ENCODE data around the gene LARGE1. TPM values are rescaled to one million over a fixed set of nuclear protein-coding genes. Genes with fewer than 3 reads are reported as not detected.

The LARGE1 gene
- total RNA-seq, 6 experiments from 2014 or later = 12.2 to 28.3 (median 15.2) TPM

DNA sequence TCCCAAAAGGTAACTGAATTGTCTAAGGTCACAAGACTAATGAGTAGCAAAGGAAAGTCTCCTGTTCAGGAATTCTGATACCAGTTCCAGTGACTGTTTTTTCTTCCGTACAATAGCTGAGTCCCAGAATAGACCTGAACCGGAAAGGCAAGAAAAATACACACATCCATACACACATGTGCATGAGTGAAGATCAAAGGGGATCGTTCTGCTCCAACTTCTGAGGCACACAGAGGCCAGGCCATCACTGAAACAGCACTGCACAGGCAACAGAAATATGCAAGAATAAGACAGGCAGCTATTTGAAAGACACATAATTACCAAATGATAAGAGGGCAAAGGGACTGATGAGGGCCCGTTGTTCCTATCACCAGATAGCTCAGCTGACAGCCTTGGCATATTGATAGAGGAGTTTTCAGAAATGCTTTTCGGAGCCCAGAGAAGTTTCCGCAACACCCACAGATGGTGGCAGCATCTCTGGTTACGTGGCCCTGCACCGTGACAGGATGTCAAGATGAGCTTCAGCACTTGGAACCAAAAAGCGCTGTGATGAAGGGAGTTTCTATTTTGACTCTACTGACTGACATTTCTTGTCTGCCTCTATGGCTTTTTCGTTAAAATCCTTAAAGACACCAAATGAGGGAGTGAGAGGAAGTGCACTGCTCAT, 280.6 kb downstream of the LARGE1 start:
- no peak overlapping the region for H3K27ac ChIP-seq
- 76% methylated on average over 4 of the region's 10 CpGs for WGBS (ENCODE audit: insufficient coverage, low coverage, low lambda C conversion rate, missing lambda C conversion rate)
- no peak for DNase-seq
- no peaks in the 10 kb centered on the region for H3K27me3 ChIP-seq
- H3K4me3 ChIP-seq = no peak overlapping the region
- no peaks in the 10 kb centered on the region for H3K4me1 ChIP-seq
- no peak for ATAC-seq
- no peaks in the 10 kb centered on the region for H3K9me3 ChIP-seq
- no peaks in the 10 kb centered on the region for H3K36me3 ChIP-seq
- TF ChIP-seq, protein P1, sequence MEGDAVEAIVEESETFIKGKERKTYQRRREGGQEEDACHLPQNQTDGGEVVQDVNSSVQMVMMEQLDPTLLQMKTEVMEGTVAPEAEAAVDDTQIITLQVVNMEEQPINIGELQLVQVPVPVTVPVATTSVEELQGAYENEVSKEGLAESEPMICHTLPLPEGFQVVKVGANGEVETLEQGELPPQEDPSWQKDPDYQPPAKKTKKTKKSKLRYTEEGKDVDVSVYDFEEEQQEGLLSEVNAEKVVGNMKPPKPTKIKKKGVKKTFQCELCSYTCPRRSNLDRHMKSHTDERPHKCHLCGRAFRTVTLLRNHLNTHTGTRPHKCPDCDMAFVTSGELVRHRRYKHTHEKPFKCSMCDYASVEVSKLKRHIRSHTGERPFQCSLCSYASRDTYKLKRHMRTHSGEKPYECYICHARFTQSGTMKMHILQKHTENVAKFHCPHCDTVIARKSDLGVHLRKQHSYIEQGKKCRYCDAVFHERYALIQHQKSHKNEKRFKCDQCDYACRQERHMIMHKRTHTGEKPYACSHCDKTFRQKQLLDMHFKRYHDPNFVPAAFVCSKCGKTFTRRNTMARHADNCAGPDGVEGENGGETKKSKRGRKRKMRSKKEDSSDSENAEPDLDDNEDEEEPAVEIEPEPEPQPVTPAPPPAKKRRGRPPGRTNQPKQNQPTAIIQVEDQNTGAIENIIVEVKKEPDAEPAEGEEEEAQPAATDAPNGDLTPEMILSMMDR (IDR thresholded peaks at IDR 0.05) = no peak
- no peak for TF ChIP-seq POLR2A (IDR thresholded peaks at IDR 0.05)
- intact Hi-C loops (cut with DNase I) = no loop called here

DNA sequence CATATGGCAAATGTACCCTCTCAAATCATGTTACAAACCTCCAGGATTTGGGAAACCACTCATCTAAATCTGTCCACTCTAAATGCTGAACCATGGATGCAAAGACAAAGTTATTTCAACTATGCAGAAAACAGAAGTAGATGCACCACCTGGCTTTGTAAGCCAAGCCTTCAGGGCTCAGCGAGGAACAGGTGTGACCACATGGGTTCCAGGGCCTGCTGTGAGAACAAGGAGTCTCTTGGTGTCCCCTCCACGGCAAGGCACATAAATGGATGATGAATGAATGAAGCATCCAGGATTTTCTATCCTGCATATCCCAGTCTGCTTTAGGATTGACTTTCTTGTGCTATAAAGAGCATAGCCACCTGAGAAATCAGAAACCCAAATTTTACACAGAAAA, 284.5 kb downstream of the LARGE1 start:
- Histone ChIP-seq H3K27me3 (no peaks in the 10 kb centered on the region), H3K27ac (no peak overlapping the region), H3K4me3 (no peak overlapping the region), H3K36me3 (no peaks in the 10 kb centered on the region), H3K9me3 (no peaks in the 10 kb centered on the region), H3K4me1 (no peaks in the 10 kb centered on the region)
- 50% methylated on average over 2 of the region's 2 CpGs for WGBS (ENCODE audit: insufficient coverage, low coverage, low lambda C conversion rate, missing lambda C conversion rate)
- no peak for ATAC-seq
- intact Hi-C loops (cut with DNase I) = no loop called here
- TF ChIP-seq, protein P1 (IDR thresholded peaks at IDR 0.05) = no peak
- TF ChIP-seq POLR2A (IDR thresholded peaks at IDR 0.05) = no peak
- DNase-seq = no peak

DNA sequence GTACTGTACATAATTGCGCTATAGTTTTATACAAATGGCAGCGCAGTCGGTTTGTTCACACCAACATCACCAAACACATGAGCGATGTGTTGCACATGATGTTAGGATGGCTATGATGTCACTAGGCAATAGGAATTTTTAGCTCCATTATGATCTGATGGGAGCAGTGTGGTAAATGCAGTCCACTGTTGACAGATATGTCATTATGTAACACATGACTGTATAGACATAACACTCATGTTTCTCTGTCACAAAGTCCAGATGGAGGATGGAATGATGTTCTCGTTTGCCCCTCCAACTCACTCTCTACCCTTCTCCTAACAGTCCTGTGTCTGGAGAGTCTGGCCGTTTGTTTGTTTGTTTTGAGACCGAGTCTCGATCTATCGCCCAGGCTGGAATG, 288.5 kb downstream of the LARGE1 start:
- no peak for TF ChIP-seq POLR2A (IDR thresholded peaks at IDR 0.05)
- TF ChIP-seq, protein P1 (IDR thresholded peaks at IDR 0.05) = no peak
- no peaks in the 10 kb centered on the region for H3K4me1 ChIP-seq
- intact Hi-C loops (cut with DNase I) = no loop called here
- no peaks in the 10 kb centered on the region for H3K9me3 ChIP-seq
- H3K27ac ChIP-seq = no peak overlapping the region
- no peaks in the 10 kb centered on the region for H3K27me3 ChIP-seq
- ATAC-seq = no peak
- H3K4me3 ChIP-seq = no peak overlapping the region
- 98% methylated on average over 7 of the region's 9 CpGs for WGBS (ENCODE audit: insufficient coverage, low coverage, low lambda C conversion rate, missing lambda C conversion rate)
- no peaks in the 10 kb centered on the region for H3K36me3 ChIP-seq
- DNase-seq = no peak

DNA sequence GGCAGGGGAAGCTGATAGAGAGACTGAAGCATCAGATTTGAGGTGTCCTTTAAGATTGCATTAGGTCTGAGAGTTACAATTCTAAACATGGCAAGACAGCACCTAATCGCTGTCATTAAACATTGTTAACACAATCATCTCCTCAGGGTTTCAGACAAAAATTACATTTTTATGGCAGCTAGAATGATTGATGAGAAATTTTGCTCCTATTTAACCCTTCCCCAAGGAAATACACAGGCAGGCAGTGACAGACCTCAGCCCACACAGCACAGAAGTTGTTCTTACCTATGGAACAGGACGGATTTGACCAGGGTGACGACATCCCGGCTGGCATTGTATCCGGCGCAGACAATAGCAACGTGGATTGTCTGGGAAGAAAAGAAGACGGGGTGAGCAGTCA, 294.3 kb downstream of the LARGE1 start:
- intact Hi-C loops (cut with DNase I) = no loop called here
- WGBS (ENCODE audit: insufficient coverage, low coverage, low lambda C conversion rate, missing lambda C conversion rate) = 43% methylated on average over 2 of the region's 8 CpGs
- H3K9me3 ChIP-seq = no peaks in the 10 kb centered on the region
- TF ChIP-seq, protein P1 (IDR thresholded peaks at IDR 0.05) = no peak
- TF ChIP-seq POLR2A (IDR thresholded peaks at IDR 0.05) = no peak
- ATAC-seq = no peak
- no peaks in the 10 kb centered on the region for H3K36me3 ChIP-seq
- no peak overlapping the region for H3K4me3 ChIP-seq
- no peaks in the 10 kb centered on the region for H3K27me3 ChIP-seq
- no peaks in the 10 kb centered on the region for H3K4me1 ChIP-seq
- DNase-seq = no peak
- no peak overlapping the region for H3K27ac ChIP-seq
